ENCODE data around the gene FAM107B. TPM values are rescaled to one million over a fixed set of nuclear protein-coding genes. Genes with fewer than 3 reads are reported as not detected.

FAM107B gene
- total RNA-seq, 1 experiment from 2014 or later = 24.5 TPM

DNA sequence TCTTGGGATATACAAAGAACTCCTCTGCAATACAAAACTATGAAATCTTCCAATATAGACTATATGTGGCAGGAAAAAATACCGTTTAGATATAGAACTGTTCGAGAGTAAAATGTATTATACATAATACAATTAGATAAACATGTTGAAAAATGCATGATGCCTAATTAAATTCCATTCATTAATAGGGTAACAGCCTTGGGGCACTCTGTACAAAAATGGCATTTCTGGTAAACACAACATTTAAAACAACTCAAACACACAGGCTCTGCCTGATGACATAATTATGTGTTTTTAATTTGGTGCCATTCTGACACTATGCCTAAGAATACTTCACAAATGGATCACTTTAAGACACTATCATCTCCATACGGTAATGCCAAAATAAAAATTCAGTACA is 180.9 kb downstream of the FAM107B start:
- Histone ChIP-seq H4K91ac (ENCODE audit: insufficient read length, low read depth, low read length) (no peak overlapping the region), H3K9me3 (ENCODE audit: control insufficient read depth, low read depth, low read length) (no peaks in the 10 kb centered on the region), H3K4me2 (ENCODE audit: insufficient read depth, insufficient read length, low read length) (no peak overlapping the region), H3K27ac (ENCODE audit: insufficient read length, low read depth, low read length) (no peak overlapping the region), H2BK12ac (ENCODE audit: insufficient read length, low read depth, low read length) (no peak overlapping the region), H2BK20ac (ENCODE audit: low read depth, low read length, poor library complexity, severe bottlenecking) (no peak overlapping the region), H2AK5ac (ENCODE audit: insufficient read length, low read length) (no peak overlapping the region), H3K27me3 (ENCODE audit: insufficient read depth, low read length) (no peaks in the 10 kb centered on the region), H4K20me1 (ENCODE audit: control insufficient read depth, insufficient read depth, insufficient read length) (no peaks in the 10 kb centered on the region), H2BK120ac (ENCODE audit: low read depth, low read length, poor library complexity, severe bottlenecking) (no peak overlapping the region), H2AFZ (ENCODE audit: low read length) (no peak overlapping the region), H3K79me1 (ENCODE audit: insufficient read depth, low read depth, low read length, poor library complexity, severe bottlenecking) (peaks cover 4% of the 10 kb centered on the region), H3K56ac (ENCODE audit: insufficient read length, low read depth, low read length) (no peak overlapping the region), H4K5ac (ENCODE audit: insufficient read length, low read depth, low read length) (no peak overlapping the region), H2BK15ac (ENCODE audit: low read depth, low read length) (no peak overlapping the region), H3K4me1 (ENCODE audit: insufficient read depth, low read length) (no peaks in the 10 kb centered on the region), H3K14ac (ENCODE audit: insufficient read depth, low read length) (no peak overlapping the region), H3K9ac (ENCODE audit: extremely low read depth, insufficient read length, low read length) (no peak overlapping the region), H3K18ac (ENCODE audit: insufficient read length, low read depth, low read length) (no peak overlapping the region), H3K79me2 (ENCODE audit: insufficient read depth, low read length) (no peaks in the 10 kb centered on the region; the same call in 1 of the 2 replicates), H3K4ac (ENCODE audit: low read depth, low read length) (no peak overlapping the region), H3K23me2 (ENCODE audit: insufficient read length, low read depth, low read length, poor library complexity, severe bottlenecking) (no peaks in the 10 kb centered on the region), H2BK5ac (ENCODE audit: insufficient read length, low read length) (no peak overlapping the region), H3T11ph (ENCODE audit: low read length) (no peak overlapping the region), H3K23ac (ENCODE audit: insufficient read length, low read depth, low read length) (no peak overlapping the region), H4K8ac (replicated peaks; ENCODE audit: insufficient read length, low read depth, low read length) (no peak overlapping the region)
- no peak overlapping the region for H3K4me3 Mint-ChIP-seq
- no peaks in the 10 kb centered on the region for H3K9me3 Mint-ChIP-seq
- WGBS (ENCODE audit: extremely low coverage, insufficient read length, low lambda C conversion rate) = no CpG with 5 or more reads among the region's 3 CpGs
- no peaks in the 10 kb centered on the region for H3K27me3 Mint-ChIP-seq (ENCODE audit: low read depth)
- TF ChIP-seq, protein P1, sequence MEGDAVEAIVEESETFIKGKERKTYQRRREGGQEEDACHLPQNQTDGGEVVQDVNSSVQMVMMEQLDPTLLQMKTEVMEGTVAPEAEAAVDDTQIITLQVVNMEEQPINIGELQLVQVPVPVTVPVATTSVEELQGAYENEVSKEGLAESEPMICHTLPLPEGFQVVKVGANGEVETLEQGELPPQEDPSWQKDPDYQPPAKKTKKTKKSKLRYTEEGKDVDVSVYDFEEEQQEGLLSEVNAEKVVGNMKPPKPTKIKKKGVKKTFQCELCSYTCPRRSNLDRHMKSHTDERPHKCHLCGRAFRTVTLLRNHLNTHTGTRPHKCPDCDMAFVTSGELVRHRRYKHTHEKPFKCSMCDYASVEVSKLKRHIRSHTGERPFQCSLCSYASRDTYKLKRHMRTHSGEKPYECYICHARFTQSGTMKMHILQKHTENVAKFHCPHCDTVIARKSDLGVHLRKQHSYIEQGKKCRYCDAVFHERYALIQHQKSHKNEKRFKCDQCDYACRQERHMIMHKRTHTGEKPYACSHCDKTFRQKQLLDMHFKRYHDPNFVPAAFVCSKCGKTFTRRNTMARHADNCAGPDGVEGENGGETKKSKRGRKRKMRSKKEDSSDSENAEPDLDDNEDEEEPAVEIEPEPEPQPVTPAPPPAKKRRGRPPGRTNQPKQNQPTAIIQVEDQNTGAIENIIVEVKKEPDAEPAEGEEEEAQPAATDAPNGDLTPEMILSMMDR (conservative IDR thresholded peaks at IDR 0.05) = no peak
- peaks cover 13 to 19% of the 10 kb centered on the region in 2 experiments; a peak in 3 of 4 replicates for H3K4me1 Mint-ChIP-seq
- peaks cover 5 to 24% (median 23%) of the 10 kb centered on the region in 3 experiments; a peak in 6 of 7 replicates for H3K36me3 Mint-ChIP-seq (ENCODE audit: insufficient read depth in 1 of 3, low read depth in 3 of 3)
- DNase-seq = no peak
- no peak overlapping the region; a peak in 1 of 7 replicates for H3K27ac Mint-ChIP-seq

Measured in H9 (cell line).